ENCODE measurements around the gene SYT1.

- no peak for TF ChIP-seq CTCF (IDR thresholded peaks at IDR 0.05)
- no peak for TF ChIP-seq POLR2A (IDR thresholded peaks at IDR 0.05)
Observed at GRCh38 chr12:79238246-79238645, 373.7 kb downstream of the SYT1 start.

All from Peyer's patch (tissue), 4 donors.